ENCODE measurements around the gene ACOT11. TPM values are rescaled to one million over a fixed set of nuclear protein-coding genes. Genes with fewer than 3 reads are reported as not detected.

ACOT11 gene
- total and polyA plus RNA-seq, 2 of the 4 experiments (the other 2 are of a cell fraction) = 2.5 to 2.7 TPM

DNA sequence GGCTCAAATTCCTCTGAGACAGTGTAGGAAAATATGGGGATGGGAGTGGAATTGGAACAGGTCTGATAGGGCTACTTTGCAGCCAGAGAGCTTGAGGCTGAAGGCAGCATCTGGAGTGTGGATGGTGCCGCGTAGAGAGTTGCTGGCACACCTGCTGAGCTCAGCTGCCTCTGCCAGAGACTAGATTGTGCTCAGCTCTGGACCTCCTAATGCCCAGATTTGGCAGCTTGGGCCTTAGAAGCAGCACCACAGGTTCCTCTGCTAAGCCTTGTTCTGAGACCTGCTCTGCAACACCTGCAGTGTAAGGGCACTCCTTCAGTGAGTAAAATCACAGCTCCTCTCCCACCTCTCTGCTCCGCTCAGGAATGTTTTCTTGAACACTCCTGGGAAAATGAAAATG is 23.3 kb downstream of the ACOT11 start:
- Histone ChIP-seq H4K8ac (ENCODE audit: low read depth in 2 of 2, low read length in 2 of 2) (no peak overlapping the region), H3K9me3 (ENCODE audit: control insufficient read depth, insufficient read depth, low read length) (no peaks in the 10 kb centered on the region), H2BK120ac (ENCODE audit: low read depth, low read length) (no peak overlapping the region), H3K4me2 (ENCODE audit: low read depth, low read length) (no peak overlapping the region), H2AK5ac (ENCODE audit: low read depth, low read length) (no peak overlapping the region), H2BK20ac (ENCODE audit: low read depth, low read length) (no peak overlapping the region), H3K4ac (ENCODE audit: low read depth, low read length) (no peak overlapping the region), H3K56ac (ENCODE audit: extremely low read depth, insufficient read depth, low read length) (no peak overlapping the region), H3K36me3 (ENCODE audit: control insufficient read depth, insufficient read depth, low read length) (no peaks in the 10 kb centered on the region), H2AFZ (replicated peaks; ENCODE audit: low read length, poor library complexity) (peak overlapping the region; percentile 13), H3K14ac (replicated peaks; ENCODE audit: low read depth, low read length) (no peak overlapping the region), H3K23ac (ENCODE audit: low read depth, low read length) (no peak overlapping the region), H2AK9ac (replicated peaks; ENCODE audit: low read depth, low read length, poor library complexity) (no peak overlapping the region), H4K20me1 (ENCODE audit: insufficient read depth, low read length) (no peaks in the 10 kb centered on the region), H2BK15ac (ENCODE audit: low read depth, low read length) (no peak overlapping the region), H4K5ac (ENCODE audit: low read depth, low read length) (no peak overlapping the region), H2BK5ac (ENCODE audit: low read depth, low read length, poor library complexity, severe bottlenecking) (no peak overlapping the region), H3K27ac (ENCODE audit: insufficient read depth, low read length) (no peak overlapping the region), H3K4me1 (ENCODE audit: control insufficient read depth, insufficient read depth, low read length) (peaks cover 3% of the 10 kb centered on the region; the same call in 1 of the 2 replicates), H3K4me3 (ENCODE audit: insufficient read depth, low read depth, low read length) (no peak overlapping the region), H3K9ac (ENCODE audit: low read depth, low read length) (no peak overlapping the region), H4K91ac (ENCODE audit: insufficient read depth, low read depth, low read length) (no peak overlapping the region), H3K9me1 (ENCODE audit: insufficient read depth, low read length) (no peaks in the 10 kb centered on the region; the same call in 1 of the 2 replicates), H3K79me1 (ENCODE audit: low read depth in 1 of 2, low read length in 2 of 2) (no peaks in the 10 kb centered on the region), H3K27me3 (ENCODE audit: control insufficient read depth, insufficient read depth, low read length) (no peaks in the 10 kb centered on the region), H3K18ac (ENCODE audit: low read depth, low read length) (no peak overlapping the region)
- no peak for ATAC-seq (ENCODE audit: low read depth)
- intact Hi-C loops (cut with micrococcal nuclease) = no loop called here
- DNase-seq = no peak
- in situ Hi-C loops (cut with MboI; ENCODE audit: low sequenced_read_pairs) = no loop called here
- no TSS peak for BruUV-seq (replicated peaks)
- WGBS, 2 experiments (ENCODE audit: extremely low coverage in 2 of 2, insufficient read length in 1 of 2) = no CpG with 5 or more reads among the region's 3 CpGs
- dilution Hi-C loops (cut with HindIII; ENCODE audit: low sequenced_read_pairs, unreplicated experiment) = no loop called here
- ChIA-PET POLR2A (ENCODE audit: unreplicated experiment) (no interaction called here), CTCF (no interaction called here)
- TF ChIP-seq RCOR1 (IDR thresholded peaks at IDR 0.05; ENCODE audit: insufficient replicate concordance, low read length) (no peak), RFX5 (IDR thresholded peaks at IDR 0.05; ENCODE audit: low read depth, low read length) (no peak), CHD1 (IDR thresholded peaks at IDR 0.05; ENCODE audit: low read depth, low read length) (no peak), CEBPB (IDR thresholded peaks at IDR 0.05; ENCODE audit: low read depth, low read length) (no peak), POLR2A (IDR thresholded peaks at IDR 0.05; ENCODE audit: low read depth, low read length) (no peak), MXI1 (IDR thresholded peaks at IDR 0.05; ENCODE audit: borderline replicate concordance, low read depth, low read length) (no peak), USF2 (IDR thresholded peaks at IDR 0.05; ENCODE audit: low read depth, low read length) (no peak), MAZ (IDR thresholded peaks at IDR 0.05; ENCODE audit: borderline replicate concordance, low read depth, low read length) (no peak)
- TF ChIP-seq, protein P1, sequence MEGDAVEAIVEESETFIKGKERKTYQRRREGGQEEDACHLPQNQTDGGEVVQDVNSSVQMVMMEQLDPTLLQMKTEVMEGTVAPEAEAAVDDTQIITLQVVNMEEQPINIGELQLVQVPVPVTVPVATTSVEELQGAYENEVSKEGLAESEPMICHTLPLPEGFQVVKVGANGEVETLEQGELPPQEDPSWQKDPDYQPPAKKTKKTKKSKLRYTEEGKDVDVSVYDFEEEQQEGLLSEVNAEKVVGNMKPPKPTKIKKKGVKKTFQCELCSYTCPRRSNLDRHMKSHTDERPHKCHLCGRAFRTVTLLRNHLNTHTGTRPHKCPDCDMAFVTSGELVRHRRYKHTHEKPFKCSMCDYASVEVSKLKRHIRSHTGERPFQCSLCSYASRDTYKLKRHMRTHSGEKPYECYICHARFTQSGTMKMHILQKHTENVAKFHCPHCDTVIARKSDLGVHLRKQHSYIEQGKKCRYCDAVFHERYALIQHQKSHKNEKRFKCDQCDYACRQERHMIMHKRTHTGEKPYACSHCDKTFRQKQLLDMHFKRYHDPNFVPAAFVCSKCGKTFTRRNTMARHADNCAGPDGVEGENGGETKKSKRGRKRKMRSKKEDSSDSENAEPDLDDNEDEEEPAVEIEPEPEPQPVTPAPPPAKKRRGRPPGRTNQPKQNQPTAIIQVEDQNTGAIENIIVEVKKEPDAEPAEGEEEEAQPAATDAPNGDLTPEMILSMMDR (conservative IDR thresholded peaks at IDR 0.05; ENCODE audit: low read depth, low read length) = no peak
